Measurements from ENCODE around the gene ATRN. TPM values are rescaled to one million over a fixed set of nuclear protein-coding genes. Genes with fewer than 3 reads are reported as not detected.

ATRN gene
- total and polyA plus RNA-seq, 8 donors: 2.9 to 63.9 (median 24.2) TPM

- 52 to 66% (median 61%) methylated on average over 14 to 18 of the region's 18 CpGs for WGBS, 5 donors
- TF ChIP-seq EP300 (IDR thresholded peaks at IDR 0.05): no peak
- no peak for TF ChIP-seq CTCF (IDR thresholded peaks at IDR 0.05)
- TF ChIP-seq POLR2AphosphoS5 (IDR thresholded peaks at IDR 0.05): peak in 2 of 3 donors; percentile 21 to 22
- no peak for TF ChIP-seq POLR2A (IDR thresholded peaks at IDR 0.05)
- Histone ChIP-seq H3K4me3 (peak overlapping the region; percentile 51 to 56 (median 55)), H3K36me3 (peaks cover 0 to 10% (median 1%) of the 10 kb centered on the region in 4 donors), H3K9me3 (no peaks in the 10 kb centered on the region), H3K27ac (peak overlapping the region; percentile 54 to 87 (median 82)), H3K4me1 (peaks cover 29 to 55% (median 53%) of the 10 kb centered on the region in 4 donors), H3K27me3 (peaks cover 0 to 54% (median 28%) of the 10 kb centered on the region in 3 donors)
- intact Hi-C loops (cut with DNase I; ENCODE audit: low total_unique reads): loop anchor here (10.0 kb wide), 2 partner anchors 85 to 415 kb away; partner anchors contain the start of gene ADISSP
- DNase-seq: peak; percentile 30 to 77
These were observed 209.2 kb downstream of the ATRN start for GRCh38 chr20:3679749-3680700.

DNA sequence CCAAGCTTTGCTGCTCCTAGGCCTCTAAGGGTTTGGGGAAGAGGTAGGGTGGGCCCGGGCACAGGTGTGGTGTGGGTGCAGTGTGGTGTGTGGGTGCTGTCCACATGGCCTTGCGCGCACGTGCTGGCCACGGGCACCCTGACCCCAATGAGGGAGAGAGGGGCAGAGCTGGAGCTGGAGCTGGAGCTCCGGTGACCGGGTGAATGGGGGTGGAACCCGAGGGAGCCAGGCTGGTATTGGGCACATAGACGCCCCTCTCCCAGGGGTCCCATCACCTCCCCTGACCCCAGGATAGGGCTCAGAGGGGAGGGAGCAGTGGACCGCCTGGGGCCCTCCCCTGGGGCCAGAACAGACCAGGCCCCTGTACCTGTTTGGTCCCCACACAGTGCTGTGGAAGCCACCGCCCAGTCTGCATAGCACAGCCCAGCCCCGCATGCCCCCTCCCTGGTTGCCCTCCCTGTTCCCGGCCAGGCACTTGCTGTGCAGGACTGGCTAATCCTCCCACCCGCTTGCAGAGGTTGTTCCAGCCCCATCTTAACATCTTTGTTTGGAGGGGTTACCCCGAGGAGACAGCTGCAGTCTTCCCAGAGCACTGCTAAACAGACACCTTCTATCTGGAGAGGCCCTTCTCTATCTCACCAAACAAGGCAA lies 210.0 kb downstream of the ATRN start:
- Histone ChIP-seq H3K27ac (peak overlapping the region; percentile 54 to 87 (median 82)), H3K9me3 (no peaks in the 10 kb centered on the region), H3K4me3 (peak overlapping the region; percentile 51 to 56 (median 55)), H3K36me3 (peaks cover 0 to 3% (median 0%) of the 10 kb centered on the region in 4 donors), H3K4me1 (peaks cover 29 to 61% (median 53%) of the 10 kb centered on the region in 4 donors), H3K27me3 (peaks cover 0 to 46% (median 28%) of the 10 kb centered on the region in 3 donors)
- intact Hi-C loops (cut with DNase I; ENCODE audit: low total_unique reads): no loop called here
- DNase-seq: no peak
- 50 to 64% (median 58%) methylated on average over 13 to 15 of the region's 15 CpGs for WGBS, 5 donors
- no peak for TF ChIP-seq POLR2AphosphoS5 (IDR thresholded peaks at IDR 0.05)
- TF ChIP-seq POLR2A (IDR thresholded peaks at IDR 0.05): no peak
- TF ChIP-seq CTCF (IDR thresholded peaks at IDR 0.05): no peak
- TF ChIP-seq EP300 (IDR thresholded peaks at IDR 0.05): no peak

DNA sequence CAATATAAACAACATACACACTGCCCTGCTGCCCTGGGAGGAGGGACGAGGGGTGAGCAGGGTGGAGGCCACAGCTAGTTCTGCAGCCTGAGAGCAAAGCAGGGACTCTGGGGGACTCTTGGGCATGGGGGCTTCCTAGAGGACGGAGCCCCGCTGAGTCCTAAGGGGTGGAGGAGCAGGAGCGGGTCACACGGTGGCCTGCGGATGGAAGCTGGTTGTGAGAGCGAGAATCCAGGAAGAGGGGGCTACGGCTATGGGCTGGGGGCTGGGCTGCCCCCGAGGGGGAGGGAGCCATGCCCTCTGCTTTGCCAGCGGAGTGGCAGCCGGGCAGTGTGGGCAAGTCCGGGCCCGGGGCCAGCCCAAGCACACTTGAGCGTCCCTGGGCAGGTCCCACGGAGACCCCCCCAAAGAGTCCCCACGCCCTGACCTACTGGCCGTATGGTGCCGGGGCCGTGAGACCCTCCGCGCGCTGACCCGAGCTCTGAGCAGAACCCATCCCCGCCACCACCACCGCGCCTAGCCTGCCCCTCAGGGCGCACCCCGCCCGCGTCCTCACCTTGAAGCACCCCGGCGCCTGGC lies 210.6 kb downstream of the ATRN start:
- H3K4me3 ChIP-seq: peak overlapping the region; percentile 51 to 56 (median 55)
- H3K27ac ChIP-seq: peak overlapping the region; percentile 41 to 87 (median 82)
- no peaks in the 10 kb centered on the region for H3K9me3 ChIP-seq
- TF ChIP-seq CTCF (IDR thresholded peaks at IDR 0.05): no peak
- TF ChIP-seq EP300 (IDR thresholded peaks at IDR 0.05): no peak
- TF ChIP-seq POLR2A (IDR thresholded peaks at IDR 0.05): no peak
- no peak for TF ChIP-seq POLR2AphosphoS5 (IDR thresholded peaks at IDR 0.05)
- intact Hi-C loops (cut with DNase I; ENCODE audit: low total_unique reads): no loop called here
- H3K36me3 ChIP-seq: no peaks in the 10 kb centered on the region
- WGBS, 5 donors: 10 to 24% (median 12%) methylated on average over 12 to 32 of the region's 32 CpGs
- no peak for DNase-seq
- peaks cover 31 to 65% (median 52%) of the 10 kb centered on the region in 4 donors for H3K4me1 ChIP-seq
- H3K27me3 ChIP-seq: peaks cover 0 to 40% (median 25%) of the 10 kb centered on the region in 3 donors

Data from stomach (tissue), 9 donors.